Measurements from ENCODE around the gene LRP5.
"Not testable (repeated sequence)": the region's sequence is repeated elsewhere in the genome, so short reads cannot be mapped to it uniquely, and the experiment has no call there.

Gene LRP5

GRCh38 chr11:68447914-68448313 is 135.5 kb downstream of the LRP5 start:
- not testable (repeated sequence) for DNase-seq

- DNase-seq: no peak
These were observed 136.2 kb downstream of the LRP5 start for GRCh38 chr11:68448604-68449011.

GRCh38 chr11:68449951-68450350 is 137.6 kb downstream of the LRP5 start:
- no peak for DNase-seq

GRCh38 chr11:68450711-68451110 is 138.3 kb downstream of the LRP5 start:
- no peak for DNase-seq

GRCh38 chr11:68454767-68455166 is 142.4 kb downstream of the LRP5 start:
- DNase-seq: no peak

GRCh38 chr11:68455485-68455884 is 143.1 kb downstream of the LRP5 start:
- DNase-seq: no peak

- DNase-seq: no peak
These were observed 145.0 kb downstream of the LRP5 start for GRCh38 chr11:68457216-68457897.

GRCh38 chr11:68457898-68458249 is 145.5 kb downstream of the LRP5 start:
- DNase-seq: no peak

GRCh38 chr11:68458340-68458739 is 145.9 kb downstream of the LRP5 start:
- not testable (repeated sequence) for DNase-seq

GRCh38 chr11:68459886-68460740 is 147.7 kb downstream of the LRP5 start:
- DNase-seq: peak; percentile 95 to 98

GRCh38 chr11:68460741-68461574 is 148.6 kb downstream of the LRP5 start, which contains the start of gene PPP6R3:
TSS of gene PPP6R3 (plus strand) at chr11:68460752. CDS start at chr11:68537665, 76,913 bp downstream.
- peak in 1 of 2 experiments; percentile 61 for DNase-seq

GRCh38 chr11:68461575-68461917 is 149.2 kb downstream of the LRP5 start:
- DNase-seq: no peak

- no peak for DNase-seq
These were observed 151.3 kb downstream of the LRP5 start for GRCh38 chr11:68463714-68464113.

GRCh38 chr11:68467201-68467834 is 154.9 kb downstream of the LRP5 start:
- DNase-seq: no peak

- no peak for DNase-seq
These were observed 155.9 kb downstream of the LRP5 start for GRCh38 chr11:68468217-68468828.

- DNase-seq: no peak
These were observed 156.7 kb downstream of the LRP5 start for GRCh38 chr11:68469122-68469521.

- DNase-seq: no peak
These were observed 157.3 kb downstream of the LRP5 start for GRCh38 chr11:68469642-68470041.

- no peak for DNase-seq
These were observed 158.0 kb downstream of the LRP5 start for GRCh38 chr11:68470304-68470811.

- DNase-seq: peak; percentile 53 to 60
These were observed 159.3 kb downstream of the LRP5 start for GRCh38 chr11:68471360-68472340.

- DNase-seq: no peak
These were observed 160.4 kb downstream of the LRP5 start for GRCh38 chr11:68472778-68473177.

GRCh38 chr11:68473693-68474092 is 161.3 kb downstream of the LRP5 start:
- DNase-seq: no peak

Data from SW 1271 (cell line).